Breast epithelium (tissue), 3 donors: ENCODE measurements around the gene EDAR.

Experiments used
- POLR2A ChIP-seq: fragments of 450-650 bp; IDR thresholded peaks from one replicate; pipeline ENCODE4 v1.6.1; 2016; ENCODE audit warnings: antibody characterized with exemption, mild to moderate bottlenecking, moderate library complexity
- POLR2AphosphoS5 ChIP-seq, 3 donors: sonication (generic); formaldehyde crosslinking; IDR thresholded peaks; one replicate each; pipeline ENCODE4 v1.6.1; 2017; ENCODE audit warnings: antibody characterized with exemption in 3 of 3
- TF ChIP-seq, protein P1 (sequence below), 3 donors: fragments of 450-650 bp; IDR thresholded peaks; one replicate each; pipeline ENCODE4 v1.5.1; 2016 to 2017; ENCODE audit warnings: antibody characterized with exemption in 3 of 3, mild to moderate bottlenecking in 3 of 3, moderate library complexity in 3 of 3

- TF ChIP-seq, protein P1, sequence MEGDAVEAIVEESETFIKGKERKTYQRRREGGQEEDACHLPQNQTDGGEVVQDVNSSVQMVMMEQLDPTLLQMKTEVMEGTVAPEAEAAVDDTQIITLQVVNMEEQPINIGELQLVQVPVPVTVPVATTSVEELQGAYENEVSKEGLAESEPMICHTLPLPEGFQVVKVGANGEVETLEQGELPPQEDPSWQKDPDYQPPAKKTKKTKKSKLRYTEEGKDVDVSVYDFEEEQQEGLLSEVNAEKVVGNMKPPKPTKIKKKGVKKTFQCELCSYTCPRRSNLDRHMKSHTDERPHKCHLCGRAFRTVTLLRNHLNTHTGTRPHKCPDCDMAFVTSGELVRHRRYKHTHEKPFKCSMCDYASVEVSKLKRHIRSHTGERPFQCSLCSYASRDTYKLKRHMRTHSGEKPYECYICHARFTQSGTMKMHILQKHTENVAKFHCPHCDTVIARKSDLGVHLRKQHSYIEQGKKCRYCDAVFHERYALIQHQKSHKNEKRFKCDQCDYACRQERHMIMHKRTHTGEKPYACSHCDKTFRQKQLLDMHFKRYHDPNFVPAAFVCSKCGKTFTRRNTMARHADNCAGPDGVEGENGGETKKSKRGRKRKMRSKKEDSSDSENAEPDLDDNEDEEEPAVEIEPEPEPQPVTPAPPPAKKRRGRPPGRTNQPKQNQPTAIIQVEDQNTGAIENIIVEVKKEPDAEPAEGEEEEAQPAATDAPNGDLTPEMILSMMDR (IDR thresholded peaks at IDR 0.05), result no peak
- no peak for TF ChIP-seq POLR2A
- no peak for TF ChIP-seq POLR2AphosphoS5 (IDR thresholded peaks at IDR 0.05)
Observed at GRCh38 chr2:108931372-108931771, 57.6 kb downstream of the EDAR start.
